Measurements from ENCODE around the gene VWA3A.
"Not testable (repeated sequence)": the region's sequence is repeated elsewhere in the genome, so short reads cannot be mapped to it uniquely, and the experiment has no call there.

VWA3A gene

DNA sequence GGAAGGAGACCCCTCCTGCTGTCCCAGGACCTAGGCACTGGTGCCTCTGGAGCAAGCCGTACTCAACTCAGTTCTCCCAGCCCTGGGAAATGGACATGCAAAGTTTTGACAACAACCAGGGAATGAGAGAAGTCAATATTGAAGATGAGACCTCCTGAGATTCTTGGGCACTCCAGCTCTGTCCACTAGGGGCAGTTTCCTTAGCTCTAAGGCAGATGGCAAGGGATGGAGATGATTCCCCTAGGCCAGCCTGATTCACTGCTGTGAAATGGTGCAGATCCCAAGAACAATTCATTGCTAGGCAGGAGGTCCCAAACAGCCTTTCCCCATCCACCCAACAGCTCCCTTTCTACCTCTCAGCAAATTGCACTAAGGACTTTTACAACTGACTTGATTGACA, 49.4 kb downstream of the VWA3A start:
- DNase-seq = no peak

- DNase-seq = no peak
These were observed 52.2 kb downstream of the VWA3A start for GRCh38 chr16:22144520-22144919.

DNA sequence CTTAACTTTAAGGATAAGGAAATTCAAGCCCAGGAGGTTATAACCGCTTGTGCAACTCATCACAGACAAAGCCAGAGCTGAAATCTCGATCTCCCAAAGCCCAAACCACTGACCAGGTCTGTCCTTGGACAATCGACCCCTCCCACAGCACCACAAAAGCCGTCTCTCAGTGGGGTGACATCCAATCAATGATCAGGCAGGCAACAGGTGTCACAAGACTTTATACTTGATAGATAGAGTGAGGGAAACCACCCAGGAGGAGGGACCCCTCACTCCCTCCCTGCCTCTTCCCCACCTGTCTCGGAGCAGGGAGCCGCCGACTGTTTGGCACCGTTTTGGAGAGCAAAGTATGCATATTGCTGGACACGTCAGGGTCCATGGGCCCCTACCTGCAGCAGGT, 55.5 kb downstream of the VWA3A start:
- DNase-seq = no peak

DNA sequence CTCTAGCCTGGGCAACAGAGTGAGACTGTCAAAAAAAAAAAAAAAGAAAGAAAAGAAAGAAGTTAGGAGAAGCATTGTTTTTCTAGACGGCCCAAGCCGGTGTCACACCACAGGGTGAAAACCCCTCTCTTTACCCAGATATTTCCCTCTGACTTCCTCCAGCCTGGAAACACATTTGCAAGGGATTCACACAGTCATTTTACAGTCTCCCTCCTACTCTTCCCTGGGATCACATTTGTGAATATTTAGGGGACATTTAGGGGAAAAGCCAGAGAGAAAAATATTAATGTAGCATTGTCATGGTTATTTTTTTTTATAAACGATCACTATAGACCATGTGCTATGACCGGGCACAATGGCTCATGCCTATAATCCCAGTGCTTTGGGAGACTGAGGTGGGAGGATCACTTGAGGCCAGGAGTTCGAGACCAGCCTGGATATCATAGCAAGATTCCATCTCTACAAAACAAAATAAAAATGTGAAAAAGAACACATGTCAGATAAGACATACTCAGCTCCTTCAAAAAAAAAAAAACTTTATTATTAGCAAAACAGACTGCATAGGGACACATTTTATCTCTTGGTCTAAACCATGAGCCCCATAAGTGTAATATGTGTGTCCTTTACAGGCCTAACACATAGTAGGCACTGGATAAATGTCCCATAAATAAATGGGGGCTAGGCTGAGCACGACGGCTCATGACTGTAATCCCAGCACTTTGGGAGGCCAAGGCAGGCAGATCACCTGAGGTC, 59.1 kb downstream of the VWA3A start:
- no peak for DNase-seq

- DNase-seq = no peak
These were observed 60.0 kb downstream of the VWA3A start for GRCh38 chr16:22152316-22152715.

GRCh38 chr16:22153078-22153477, 60.7 kb downstream of the VWA3A start:
- DNase-seq = not testable (repeated sequence)

GRCh38 chr16:22161401-22161800, 69.1 kb downstream of the VWA3A start:
- no peak for DNase-seq

DNA sequence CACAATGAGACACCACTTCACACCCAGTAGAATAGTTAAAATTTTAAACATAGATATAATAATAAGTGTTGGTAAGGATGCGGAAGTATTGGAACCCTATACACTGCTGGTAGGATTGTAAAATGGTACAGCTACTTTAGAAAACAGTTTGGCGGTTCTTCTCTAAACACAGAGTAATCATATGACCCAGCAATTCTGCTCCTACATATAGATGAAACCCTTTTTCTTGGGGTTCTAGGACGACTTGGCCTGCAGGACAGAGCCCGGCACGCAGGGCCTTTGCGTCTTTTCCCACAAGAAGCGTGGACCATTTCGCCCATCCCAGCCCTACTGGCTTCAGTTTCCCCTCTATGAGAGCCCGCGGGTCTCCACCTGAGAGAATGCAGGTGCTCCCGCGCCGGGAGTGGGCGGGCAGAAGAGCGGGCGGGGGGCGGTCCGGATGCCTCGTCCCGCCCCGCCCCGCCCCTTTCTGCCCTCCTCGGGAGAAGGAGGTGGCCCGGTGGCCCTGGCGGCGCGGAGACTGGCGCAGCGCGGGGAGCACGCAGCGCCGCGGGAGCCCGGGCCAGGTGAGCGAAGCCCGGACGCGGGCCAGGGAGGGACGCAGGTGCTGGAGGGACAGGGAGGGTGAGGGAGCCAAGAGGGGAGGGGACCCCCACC, 69.8 kb downstream of the VWA3A start, which contains the start of gene SDR42E2:
Gene SDR42E2 (plus strand): TSS at position 508 of the 657 bp plus-strand sequence. CDS start 3,077 bp downstream, outside the sequence.
- DNase-seq = peak; percentile 30 to 44

DNA sequence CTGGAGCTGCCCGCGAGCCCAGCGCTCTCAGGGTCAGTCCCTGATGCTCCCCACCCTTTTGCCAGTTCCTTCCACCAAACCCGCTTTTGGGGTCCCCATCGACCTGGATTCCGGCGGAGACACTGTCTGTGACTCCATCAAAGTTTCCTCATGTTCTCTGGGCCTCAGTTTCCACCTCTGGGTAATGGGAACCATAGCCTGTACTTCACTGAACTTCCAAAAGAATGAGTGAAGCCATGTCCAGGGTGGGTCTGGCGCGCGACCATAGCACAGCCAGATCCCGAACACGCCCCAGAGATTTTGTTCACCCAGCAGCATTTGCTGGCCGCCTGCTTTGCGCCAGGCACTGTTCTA, 70.3 kb downstream of the VWA3A start:
- DNase-seq = no peak

DNA sequence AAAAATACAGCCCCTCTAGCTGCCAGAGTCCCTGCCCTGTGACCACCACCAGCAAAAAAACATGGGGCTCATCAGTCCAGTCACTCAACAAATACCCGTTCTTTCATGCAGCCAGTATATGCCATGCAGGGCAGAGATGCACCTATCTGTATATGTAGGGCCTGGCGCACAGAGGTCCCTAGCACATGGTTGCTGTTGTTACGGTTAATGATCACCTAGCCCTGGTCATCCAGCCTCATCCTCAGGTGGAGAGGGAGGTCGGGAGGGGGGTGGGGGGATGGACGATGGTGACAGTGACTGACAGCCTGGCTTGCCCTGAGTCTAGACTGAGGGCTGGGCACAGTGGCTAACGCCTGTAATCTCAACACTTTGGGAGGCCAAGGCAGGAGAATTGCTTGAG, 71.5 kb downstream of the VWA3A start:
- DNase-seq = no peak

DNA sequence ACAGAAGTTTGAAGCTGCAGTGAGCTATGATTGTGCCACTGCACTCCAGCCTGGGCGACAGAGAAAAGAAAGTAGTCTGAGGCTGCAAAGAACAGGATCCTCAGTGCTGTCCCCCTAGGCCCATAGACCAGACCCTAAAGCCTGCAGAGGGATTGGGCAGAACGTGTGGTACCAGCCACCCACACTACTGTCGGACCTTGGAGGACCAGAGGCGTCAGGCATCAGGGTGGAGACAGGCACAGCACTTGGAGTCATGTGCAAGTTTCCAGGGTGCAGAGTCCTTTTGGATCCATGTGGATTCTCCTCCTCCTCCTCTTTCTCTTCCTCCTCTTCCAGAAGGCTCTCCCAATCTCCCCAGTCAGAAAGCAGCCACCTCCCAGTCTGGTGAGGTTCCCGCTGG, 72.1 kb downstream of the VWA3A start:
- DNase-seq = no peak

DNA sequence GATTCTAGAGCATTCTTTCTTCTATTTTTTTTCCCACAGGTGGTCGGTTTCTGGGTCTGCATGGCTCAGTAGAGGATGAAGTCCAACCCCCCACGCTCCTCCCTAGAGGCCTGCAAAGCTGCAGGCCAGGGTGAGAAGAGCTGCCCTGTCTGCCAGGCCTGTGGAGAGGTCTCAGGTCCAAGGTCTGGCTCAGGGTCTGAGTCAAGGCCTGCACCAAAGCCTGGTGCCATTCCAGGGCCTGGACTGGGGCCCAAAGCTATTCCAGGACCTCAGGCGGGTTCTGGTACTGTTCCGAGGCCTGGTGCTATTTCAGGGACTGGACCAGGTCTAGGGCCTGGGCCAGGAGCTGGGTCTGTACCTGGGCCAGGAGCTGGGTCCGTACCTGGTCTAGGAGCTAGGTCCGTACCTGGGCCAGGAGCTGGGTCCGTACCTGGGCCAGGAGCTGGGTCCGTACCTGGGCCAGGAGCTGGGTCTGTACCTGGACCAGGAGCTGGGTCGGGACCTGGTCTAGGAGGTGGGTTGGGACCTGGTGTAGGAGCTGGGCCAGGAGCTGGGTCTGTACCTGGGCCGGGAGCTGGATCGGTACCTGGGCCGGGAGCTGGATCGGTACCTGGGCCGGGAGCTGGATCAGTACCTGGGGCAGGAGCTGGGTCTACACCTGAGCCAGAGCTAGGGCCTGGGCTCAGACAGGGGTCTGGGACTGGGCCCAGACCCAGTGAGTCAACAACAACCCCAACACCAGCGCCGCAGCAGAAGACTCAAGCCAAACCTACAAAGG, 73.4 kb downstream of the VWA3A start:
- DNase-seq = no peak

DNA sequence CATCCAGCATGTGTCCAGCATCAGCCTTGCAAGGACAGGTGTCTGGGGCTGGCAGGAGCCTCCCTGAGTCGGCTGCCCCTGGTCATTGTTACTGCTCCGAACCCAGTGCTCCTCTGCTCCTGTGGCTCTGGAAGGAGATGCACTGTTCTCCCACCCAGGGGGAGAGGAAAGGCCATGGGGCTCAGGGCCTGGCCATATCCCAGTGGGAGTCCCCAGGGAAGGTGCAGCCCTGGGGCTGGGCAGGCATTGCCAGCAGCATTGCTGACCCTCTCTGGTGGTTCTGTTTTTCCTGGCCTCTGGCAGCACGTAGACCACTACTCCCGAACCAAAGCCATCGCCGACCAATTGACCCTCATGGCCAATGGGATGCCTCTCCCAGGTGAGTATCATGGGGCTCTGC, 79.6 kb downstream of the VWA3A start:
- no peak for DNase-seq

DNA sequence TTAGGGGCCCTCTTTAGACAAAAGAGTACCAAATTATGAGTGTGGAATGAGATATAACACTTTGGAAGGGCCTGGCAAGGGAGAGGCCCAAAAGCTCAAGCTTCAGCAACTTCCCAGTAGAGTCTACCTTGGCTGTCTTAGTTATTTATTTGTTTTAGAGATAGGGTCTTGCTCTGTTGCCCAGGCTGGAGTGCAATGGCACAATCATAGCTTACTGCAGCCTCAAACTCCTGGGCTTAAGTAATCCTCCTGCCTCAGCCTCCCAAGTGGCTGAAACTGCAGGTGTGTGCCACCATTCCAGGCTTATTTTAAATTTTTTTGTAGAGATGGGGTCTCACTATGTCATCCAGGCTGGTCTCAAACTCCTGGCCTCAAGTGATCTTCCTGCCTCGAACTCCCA, 80.3 kb downstream of the VWA3A start:
- DNase-seq = not testable (repeated sequence)

- no peak for DNase-seq
These were observed 82.3 kb downstream of the VWA3A start for GRCh38 chr16:22174642-22175041.

GRCh38 chr16:22177968-22178930, 85.9 kb downstream of the VWA3A start:
- no peak for DNase-seq

DNA sequence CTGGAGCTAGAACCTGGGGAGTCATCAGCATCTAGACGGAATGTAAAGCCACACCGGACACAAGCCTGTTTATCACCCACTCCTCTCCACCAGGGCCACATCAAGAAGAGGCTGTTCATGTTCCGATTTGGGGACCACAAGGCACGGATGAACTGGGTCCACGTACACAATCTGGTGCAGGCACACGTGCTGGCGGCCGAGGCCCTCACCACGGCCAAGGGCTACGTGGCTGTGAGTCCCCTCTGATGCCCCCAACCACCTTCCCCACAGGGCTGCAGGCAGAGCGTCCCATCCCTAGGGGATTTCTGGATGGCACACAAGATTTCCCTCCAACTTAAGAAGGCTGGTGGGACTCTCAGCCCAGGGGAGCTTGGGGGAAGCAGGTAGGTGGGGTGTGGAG, 89.1 kb downstream of the VWA3A start:
- DNase-seq = no peak

- no peak for DNase-seq
These were observed 89.5 kb downstream of the VWA3A start for GRCh38 chr16:22181843-22182242.

DNA sequence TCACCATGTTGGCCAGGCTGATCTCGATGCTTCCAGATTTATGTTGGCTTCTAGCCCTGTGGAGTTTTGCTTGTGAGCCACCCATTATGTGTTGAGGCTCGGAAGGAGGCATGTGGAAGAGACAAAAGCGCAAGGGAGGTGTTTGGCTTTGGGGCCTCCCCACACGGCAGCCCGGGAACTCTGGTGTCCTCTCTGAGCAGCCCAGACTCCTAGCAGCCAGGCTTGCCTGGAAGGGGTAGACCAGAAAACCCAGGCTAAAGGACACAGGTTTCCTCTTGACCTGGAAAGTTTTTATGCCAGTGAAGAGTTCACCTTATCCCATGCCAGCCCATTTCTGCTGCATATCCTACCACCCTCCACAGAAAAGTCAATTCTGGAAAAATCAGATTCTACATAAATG, 91.0 kb downstream of the VWA3A start:
- no peak for DNase-seq

- DNase-seq = no peak
These were observed 91.7 kb downstream of the VWA3A start for GRCh38 chr16:22183901-22184614.

DNA sequence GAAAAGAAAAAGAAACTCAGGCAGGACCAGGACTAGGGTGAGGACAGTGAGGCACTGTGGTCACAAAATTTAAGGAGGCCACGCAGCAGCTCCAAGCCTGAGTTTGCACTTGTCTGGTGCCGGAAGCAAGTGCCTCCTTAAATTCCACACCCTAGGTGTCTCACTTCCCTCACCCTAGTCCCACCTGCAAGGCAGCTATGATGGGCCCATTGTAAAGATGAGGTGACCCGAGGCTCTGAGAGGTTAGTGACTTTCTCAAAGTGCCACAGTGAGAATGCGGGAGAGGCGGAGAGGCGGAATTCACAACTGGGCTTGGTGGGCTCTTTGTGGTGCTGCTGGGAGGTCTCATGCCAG, 92.3 kb downstream of the VWA3A start:
- DNase-seq = no peak

- DNase-seq = no peak
These were observed 94.2 kb downstream of the VWA3A start for GRCh38 chr16:22186517-22186916.

All from activated CD4-positive, alpha-beta T cell treated with anti-CD3 and anti-CD28 coated beads, Interleukin-2, amount 50 U/mL, for 4 hours (primary cell).